Fibroblast of lung (primary cell): ENCODE data around the gene CACYBP. TPM values are rescaled to one million over a fixed set of nuclear protein-coding genes. Genes with fewer than 3 reads are reported as not detected.

ENCODE experiments used
- DNase-seq, 2 donors: peaks; one replicate each; pipeline versions ENCODE4 v3.0.0 to v3.0.0-alpha.2; 2010; ENCODE audit warnings: low read depth in 2 of 2
- H2AFZ ChIP-seq: 2 replicates; pipeline ENCODE4 v1.5.1; 2012; ENCODE audit warnings: low read length, control low read depth, inconsistent platforms
- H3K27ac ChIP-seq: 2 replicates; pipeline ENCODE4 v1.5.1; 2011; ENCODE audit warnings: low read length, control low read depth; ENCODE audit not compliant: insufficient read depth
- H3K27me3 ChIP-seq: 2 replicates; pipeline ENCODE4 v1.5.1; 2011; ENCODE audit warnings: mild to moderate bottlenecking, low read length; ENCODE audit not compliant: control insufficient read depth, insufficient read depth
- H3K36me3 ChIP-seq: 2 replicates; pipeline ENCODE4 v1.5.1; 2011; ENCODE audit warnings: low read length; ENCODE audit not compliant: control insufficient read depth, insufficient read depth
- H3K4me1 ChIP-seq: 2 replicates; pipeline ENCODE4 v1.5.1; 2011; ENCODE audit warnings: low read length; ENCODE audit not compliant: control insufficient read depth, insufficient read depth; ENCODE audit errors: extremely low read depth
- H3K4me2 ChIP-seq: 2 replicates; pipeline ENCODE4 v1.5.1; 2011; ENCODE audit warnings: low read length, control low read depth; ENCODE audit not compliant: insufficient read depth; ENCODE audit errors: extremely low read depth
- H3K4me3 ChIP-seq, 4 experiments: fragments of 200-600 bp in 1 of 4; sonication (generic) in 1 of 4; replicated peaks in 1 of 4; 2 replicates each; pipeline ENCODE4 v1.5.1; 2011 to 2016; ENCODE audit warnings: low read length in 4 of 4, low read depth in 3 of 4, mild to moderate bottlenecking in 3 of 4, control low read depth in 2 of 4, inconsistent platforms in 1 of 4, mixed read lengths in 1 of 4; ENCODE audit not compliant: insufficient read depth in 1 of 4; ENCODE audit errors: control extremely low read depth in 1 of 4
- H3K79me2 ChIP-seq: 2 replicates; pipeline ENCODE4 v1.5.1; 2012; ENCODE audit warnings: mild to moderate bottlenecking, low read length, inconsistent platforms; ENCODE audit not compliant: control insufficient read depth, insufficient read depth
- H3K9ac ChIP-seq: 2 replicates; pipeline ENCODE4 v1.5.1; 2011; ENCODE audit warnings: mild to moderate bottlenecking, low read length, control low read depth; ENCODE audit not compliant: insufficient read depth
- H3K9me3 ChIP-seq: 2 replicates; pipeline ENCODE4 v1.5.1; 2012; ENCODE audit warnings: low read depth, low read length; ENCODE audit not compliant: control insufficient read depth, insufficient read depth
- H4K20me1 ChIP-seq: 2 replicates; pipeline ENCODE4 v1.5.1; 2011; ENCODE audit warnings: low read length; ENCODE audit not compliant: control insufficient read depth, insufficient read depth; ENCODE audit errors: extremely low read depth
- EZH2 ChIP-seq: IDR thresholded peaks from 2 replicates; pipeline ENCODE4 v1.5.1; 2012; ENCODE audit warnings: low read length, control low read depth, mild to moderate bottlenecking; ENCODE audit errors: missing control alignments
- polyA plus RNA-seq, 2 donors: library from polyadenylated mRNA; depleted of rRNA in 1 of 2; stranded (reverse) in 1 of 2; unstranded in 1 of 2; fragments of >200 nt; gene quantifications; 2 replicates each; pipeline ENCODE4 v1.2.1, GENCODE V29; 2011 to 2012; ENCODE audit warnings: missing spikeins in 1 of 2
- total RNA-seq: library from RNA; depleted of rRNA; stranded (reverse); fragments of >200 nt; gene quantifications from 2 replicates; pipeline ENCODE4 v1.2.1, GENCODE V29; 2014
- TF ChIP-seq, protein P1 (sequence below), 2 donors: IDR thresholded peaks in 1 of 2; conservative IDR thresholded peaks in 1 of 2; 1 replicate in 1 of 2; 2 replicates in 1 of 2; pipeline ENCODE4 v1.5.1; 2011 to 2012; ENCODE audit warnings: low read length in 2 of 2, control low read depth in 1 of 2, inconsistent platforms in 1 of 2, low read depth in 1 of 2, mild to moderate bottlenecking in 1 of 2

CACYBP gene
- total and polyA plus RNA-seq, 2 donors (not counting 1 experiment from before 2014, with no cell fraction given), result 55.6 to 238 TPM

DNA sequence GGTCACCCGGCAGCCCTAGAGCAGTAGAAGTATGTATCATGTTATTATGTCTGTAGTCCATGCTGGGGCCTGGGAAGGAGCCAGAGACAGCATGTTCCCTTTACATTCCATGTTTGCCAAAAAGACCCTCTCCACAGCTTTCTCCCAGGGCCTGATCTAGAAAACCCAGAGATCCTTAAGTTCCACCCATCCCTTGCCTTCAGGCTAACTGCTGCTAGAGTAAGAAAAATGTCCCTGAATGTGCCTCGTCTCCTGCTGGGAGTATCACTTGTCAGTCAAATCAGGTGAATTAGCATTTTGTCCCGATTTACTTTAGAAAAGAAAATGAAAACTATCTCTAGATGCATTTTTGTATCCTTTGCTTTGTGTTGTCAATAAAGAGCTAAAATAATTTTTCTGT lies 36.7 kb downstream of the CACYBP start:
- TF ChIP-seq EZH2, result no peak
- TF ChIP-seq, protein P1, sequence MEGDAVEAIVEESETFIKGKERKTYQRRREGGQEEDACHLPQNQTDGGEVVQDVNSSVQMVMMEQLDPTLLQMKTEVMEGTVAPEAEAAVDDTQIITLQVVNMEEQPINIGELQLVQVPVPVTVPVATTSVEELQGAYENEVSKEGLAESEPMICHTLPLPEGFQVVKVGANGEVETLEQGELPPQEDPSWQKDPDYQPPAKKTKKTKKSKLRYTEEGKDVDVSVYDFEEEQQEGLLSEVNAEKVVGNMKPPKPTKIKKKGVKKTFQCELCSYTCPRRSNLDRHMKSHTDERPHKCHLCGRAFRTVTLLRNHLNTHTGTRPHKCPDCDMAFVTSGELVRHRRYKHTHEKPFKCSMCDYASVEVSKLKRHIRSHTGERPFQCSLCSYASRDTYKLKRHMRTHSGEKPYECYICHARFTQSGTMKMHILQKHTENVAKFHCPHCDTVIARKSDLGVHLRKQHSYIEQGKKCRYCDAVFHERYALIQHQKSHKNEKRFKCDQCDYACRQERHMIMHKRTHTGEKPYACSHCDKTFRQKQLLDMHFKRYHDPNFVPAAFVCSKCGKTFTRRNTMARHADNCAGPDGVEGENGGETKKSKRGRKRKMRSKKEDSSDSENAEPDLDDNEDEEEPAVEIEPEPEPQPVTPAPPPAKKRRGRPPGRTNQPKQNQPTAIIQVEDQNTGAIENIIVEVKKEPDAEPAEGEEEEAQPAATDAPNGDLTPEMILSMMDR (conservative IDR thresholded peaks at IDR 0.05 in 1 of 2, IDR thresholded peaks at IDR 0.05 in 1 of 2; ENCODE audit: low read depth in 1 of 2, low read length in 2 of 2), result no peak
- Histone ChIP-seq H3K4me2 (no peak overlapping the region), H3K4me3 (no peak overlapping the region), H4K20me1 (no peaks in the 10 kb centered on the region), H3K9ac (no peak overlapping the region), H3K79me2 (no peaks in the 10 kb centered on the region), H3K4me1 (no peaks in the 10 kb centered on the region), H3K27ac (no peak overlapping the region), H3K36me3 (no peaks in the 10 kb centered on the region), H3K9me3 (no peaks in the 10 kb centered on the region), H3K27me3 (no peaks in the 10 kb centered on the region), H2AFZ (no peak overlapping the region)
- DNase-seq, result no peak

DNA sequence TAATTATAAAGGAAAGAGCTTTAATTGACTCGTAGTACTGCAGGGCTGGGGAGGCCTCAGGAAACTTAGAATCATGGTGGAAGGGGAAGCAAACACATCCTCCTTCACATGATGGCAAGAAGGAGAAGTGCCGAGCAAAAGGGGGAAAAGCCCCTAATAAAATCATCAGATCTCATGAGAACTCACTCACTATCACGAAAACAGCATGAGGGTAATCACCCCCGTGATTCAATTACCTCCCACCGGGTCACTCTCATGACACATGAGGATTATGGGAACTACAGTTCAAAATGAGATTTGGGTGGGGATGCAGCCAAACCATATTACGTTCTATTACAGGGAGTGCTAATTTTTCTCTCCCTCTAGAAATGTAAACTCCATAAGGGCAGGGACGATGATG lies 37.7 kb downstream of the CACYBP start:
- H3K4me3 ChIP-seq, result no peak overlapping the region
- no peak for DNase-seq
- H3K9ac ChIP-seq, result no peak overlapping the region
- H3K4me1 ChIP-seq, result no peaks in the 10 kb centered on the region
- H3K9me3 ChIP-seq, result no peaks in the 10 kb centered on the region
- no peaks in the 10 kb centered on the region for H3K79me2 ChIP-seq
- no peaks in the 10 kb centered on the region for H3K36me3 ChIP-seq
- H2AFZ ChIP-seq, result no peak overlapping the region
- H3K27me3 ChIP-seq, result no peaks in the 10 kb centered on the region
- H3K27ac ChIP-seq, result no peak overlapping the region
- TF ChIP-seq, protein P1 (conservative IDR thresholded peaks at IDR 0.05 in 1 of 2, IDR thresholded peaks at IDR 0.05 in 1 of 2; ENCODE audit: low read depth in 1 of 2, low read length in 2 of 2), result no peak
- no peak for TF ChIP-seq EZH2
- H3K4me2 ChIP-seq, result no peak overlapping the region
- no peaks in the 10 kb centered on the region for H4K20me1 ChIP-seq

DNA sequence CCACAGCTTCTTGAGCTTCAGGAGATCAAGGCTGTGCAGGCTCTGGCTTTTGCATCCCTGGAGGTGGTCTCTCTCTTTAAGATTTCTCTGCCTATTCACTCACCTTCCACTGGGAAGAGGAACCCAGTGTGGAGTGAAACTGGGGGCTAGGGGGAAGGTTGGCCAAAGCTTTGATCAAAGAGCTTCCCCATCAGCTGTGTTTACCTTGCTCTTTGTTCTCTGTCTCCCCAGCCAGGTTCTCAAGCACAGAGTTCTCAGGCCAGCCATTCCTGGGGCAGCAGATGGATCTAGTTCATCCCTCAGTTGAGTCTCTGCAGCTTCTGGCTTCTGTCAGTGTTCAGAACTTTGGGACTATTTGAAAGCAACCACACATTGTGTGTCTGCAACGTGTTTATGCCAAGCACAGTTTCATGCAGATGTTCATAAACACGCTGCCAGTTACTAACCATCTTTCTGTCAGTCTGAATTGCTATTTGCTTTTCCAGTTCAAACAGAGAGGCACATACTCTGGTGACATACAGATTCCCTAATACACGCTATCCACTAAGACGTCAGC lies 40.7 kb downstream of the CACYBP start:
- DNase-seq, result no peak
- Histone ChIP-seq H3K4me1 (no peaks in the 10 kb centered on the region), H2AFZ (no peak overlapping the region), H4K20me1 (no peaks in the 10 kb centered on the region), H3K4me2 (no peak overlapping the region), H3K9ac (no peak overlapping the region), H3K4me3 (no peak overlapping the region), H3K79me2 (no peaks in the 10 kb centered on the region), H3K27me3 (no peaks in the 10 kb centered on the region), H3K36me3 (no peaks in the 10 kb centered on the region), H3K9me3 (no peaks in the 10 kb centered on the region), H3K27ac (no peak overlapping the region)
- TF ChIP-seq, protein P1 (conservative IDR thresholded peaks at IDR 0.05 in 1 of 2, IDR thresholded peaks at IDR 0.05 in 1 of 2; ENCODE audit: low read depth in 1 of 2, low read length in 2 of 2), result no peak
- TF ChIP-seq EZH2, result no peak
